Measurements from ENCODE around the gene SPATA31D3. TPM values are rescaled to one million over a fixed set of nuclear protein-coding genes. Genes with fewer than 3 reads are reported as not detected.

SPATA31D3 gene
- total and polyA plus RNA-seq, 2 donors (not counting 1 experiment from before 2014, with no cell fraction given): not detected

DNA sequence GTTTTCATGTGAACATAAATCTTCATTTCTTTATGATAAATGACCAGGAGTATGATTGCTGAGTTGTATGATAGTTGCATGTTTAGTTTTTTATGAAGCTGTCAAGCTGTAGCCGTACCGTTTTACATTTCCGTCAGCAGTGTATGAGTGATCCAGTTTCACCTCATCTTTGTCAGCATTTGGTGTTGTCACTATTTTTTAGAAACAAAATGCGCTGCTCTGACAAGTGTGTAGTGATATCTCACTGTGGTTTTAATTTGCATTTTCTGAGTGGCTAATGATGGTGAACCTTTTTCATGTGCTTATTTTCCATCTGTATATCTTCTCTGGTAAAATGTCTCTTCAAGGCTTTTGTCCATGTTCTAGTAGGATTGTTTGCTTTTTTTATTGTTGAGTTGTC, 38.6 kb downstream of the SPATA31D3 start:
- Mint-ChIP-seq H3K4me3 (peak overlapping the region; percentile 38), H3K27me3 (no peaks in the 10 kb centered on the region), H3K9me3 (ENCODE audit: insufficient read depth) (no peaks in the 10 kb centered on the region), H3K27ac (no peak overlapping the region), H3K4me1 (peaks cover 22% of the 10 kb centered on the region)
- Histone ChIP-seq H3K27me3 (replicated peaks in 1 of 4; ENCODE audit: control extremely low read depth in 1 of 4, control insufficient read depth in 3 of 4, insufficient read depth in 4 of 4, low read length in 3 of 4) (no peaks in the 10 kb centered on the region), H3K79me2 (ENCODE audit: control insufficient read depth, insufficient read depth, low read length) (no peaks in the 10 kb centered on the region), H3K4me2 (replicated peaks; ENCODE audit: low read depth, low read length, poor library complexity, severe bottlenecking) (no peak overlapping the region), H4K20me1 (ENCODE audit: control insufficient read depth, insufficient read depth, low read length, poor library complexity, severe bottlenecking) (no peaks in the 10 kb centered on the region), H3K4me1 (ENCODE audit: control insufficient read depth in 2 of 2, insufficient read depth in 2 of 2, low read length in 2 of 2) (peaks cover 0 to 9% of the 10 kb centered on the region in 2 donors), H3K4me3 (ENCODE audit: control extremely low read depth in 1 of 5, extremely low read depth in 1 of 5, insufficient read depth in 1 of 5, low read depth in 2 of 5, low read length in 4 of 5) (no peak overlapping the region), H3K36me3 (replicated peaks in 1 of 2; ENCODE audit: control extremely low read depth in 1 of 2, control insufficient read depth in 1 of 2, extremely low read depth in 1 of 2, insufficient read depth in 2 of 2, low read length in 1 of 2) (no peaks in the 10 kb centered on the region), H3K27ac (ENCODE audit: low read length in 2 of 2) (no peak overlapping the region), H2AFZ (ENCODE audit: insufficient read depth, low read depth, low read length, poor library complexity, severe bottlenecking) (no peak overlapping the region), H3K9ac (ENCODE audit: low read length) (no peak overlapping the region), H3K9me3 (ENCODE audit: control extremely low read depth in 1 of 3, control insufficient read depth in 2 of 3, insufficient read depth in 1 of 3, low read length in 2 of 3) (peaks cover 0 to 4% (median 0%) of the 10 kb centered on the region in 3 donors)
- no peak for TF ChIP-seq EZH2 (IDR thresholded peaks at IDR 0.05; ENCODE audit: borderline replicate concordance, insufficient read depth, low read depth, low read length, poor library complexity, severe bottlenecking)
- TF ChIP-seq, protein P1, sequence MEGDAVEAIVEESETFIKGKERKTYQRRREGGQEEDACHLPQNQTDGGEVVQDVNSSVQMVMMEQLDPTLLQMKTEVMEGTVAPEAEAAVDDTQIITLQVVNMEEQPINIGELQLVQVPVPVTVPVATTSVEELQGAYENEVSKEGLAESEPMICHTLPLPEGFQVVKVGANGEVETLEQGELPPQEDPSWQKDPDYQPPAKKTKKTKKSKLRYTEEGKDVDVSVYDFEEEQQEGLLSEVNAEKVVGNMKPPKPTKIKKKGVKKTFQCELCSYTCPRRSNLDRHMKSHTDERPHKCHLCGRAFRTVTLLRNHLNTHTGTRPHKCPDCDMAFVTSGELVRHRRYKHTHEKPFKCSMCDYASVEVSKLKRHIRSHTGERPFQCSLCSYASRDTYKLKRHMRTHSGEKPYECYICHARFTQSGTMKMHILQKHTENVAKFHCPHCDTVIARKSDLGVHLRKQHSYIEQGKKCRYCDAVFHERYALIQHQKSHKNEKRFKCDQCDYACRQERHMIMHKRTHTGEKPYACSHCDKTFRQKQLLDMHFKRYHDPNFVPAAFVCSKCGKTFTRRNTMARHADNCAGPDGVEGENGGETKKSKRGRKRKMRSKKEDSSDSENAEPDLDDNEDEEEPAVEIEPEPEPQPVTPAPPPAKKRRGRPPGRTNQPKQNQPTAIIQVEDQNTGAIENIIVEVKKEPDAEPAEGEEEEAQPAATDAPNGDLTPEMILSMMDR (IDR thresholded peaks at IDR 0.05): no peak
- no peak for DNase-seq
- intact Hi-C loops (cut with micrococcal nuclease): no loop called here
- 36% methylated on average over 3 of the region's 4 CpGs for WGBS (ENCODE audit: insufficient coverage)
- POLR2A ChIA-PET: no interaction called here
- no peak for ATAC-seq (ENCODE audit: low read depth)
- CTCF ChIA-PET: no interaction called here

DNA sequence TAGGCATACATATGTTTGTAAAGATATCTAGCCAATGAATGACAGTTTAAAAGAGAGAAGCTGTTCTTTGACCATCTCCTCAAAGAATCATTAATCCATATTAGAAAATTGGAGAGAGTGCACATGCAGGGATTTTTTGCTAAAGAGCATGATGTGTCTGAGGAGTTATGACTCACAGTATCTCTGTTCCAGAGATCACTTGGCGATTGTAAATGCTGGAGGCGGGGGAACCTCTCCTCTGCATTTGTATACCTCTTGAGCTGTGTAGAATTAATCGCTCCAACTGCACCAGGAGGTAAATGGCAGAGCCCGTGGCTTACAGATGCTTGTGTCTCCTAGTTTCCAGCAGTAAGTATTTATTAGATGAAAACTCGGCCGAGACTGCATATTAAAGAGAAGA, 41.6 kb downstream of the SPATA31D3 start:
- ChIA-PET POLR2A (no interaction called here), CTCF (no interaction called here)
- DNase-seq: no peak
- 68% methylated on average over 4 of the region's 6 CpGs for WGBS (ENCODE audit: insufficient coverage)
- Histone ChIP-seq H3K9ac (ENCODE audit: low read length) (no peak overlapping the region), H3K4me3 (ENCODE audit: control extremely low read depth in 1 of 5, extremely low read depth in 1 of 5, insufficient read depth in 1 of 5, low read depth in 2 of 5, low read length in 4 of 5) (no peak overlapping the region), H3K4me2 (replicated peaks; ENCODE audit: low read depth, low read length, poor library complexity, severe bottlenecking) (no peak overlapping the region), H3K4me1 (ENCODE audit: control insufficient read depth in 2 of 2, insufficient read depth in 2 of 2, low read length in 2 of 2) (peaks cover 0 to 9% of the 10 kb centered on the region in 2 donors), H4K20me1 (ENCODE audit: control insufficient read depth, insufficient read depth, low read length, poor library complexity, severe bottlenecking) (no peaks in the 10 kb centered on the region), H3K9me3 (ENCODE audit: control extremely low read depth in 1 of 3, control insufficient read depth in 2 of 3, insufficient read depth in 1 of 3, low read length in 2 of 3) (no peaks in the 10 kb centered on the region), H3K27ac (ENCODE audit: low read length in 2 of 2) (no peak overlapping the region), H3K79me2 (ENCODE audit: control insufficient read depth, insufficient read depth, low read length) (no peaks in the 10 kb centered on the region), H3K36me3 (replicated peaks in 1 of 2; ENCODE audit: control extremely low read depth in 1 of 2, control insufficient read depth in 1 of 2, extremely low read depth in 1 of 2, insufficient read depth in 2 of 2, low read length in 1 of 2) (no peaks in the 10 kb centered on the region), H3K27me3 (replicated peaks in 1 of 4; ENCODE audit: control extremely low read depth in 1 of 4, control insufficient read depth in 3 of 4, insufficient read depth in 4 of 4, low read length in 3 of 4) (no peaks in the 10 kb centered on the region), H2AFZ (ENCODE audit: insufficient read depth, low read depth, low read length, poor library complexity, severe bottlenecking) (no peak overlapping the region)
- H3K4me3 Mint-ChIP-seq: no peak overlapping the region
- no peaks in the 10 kb centered on the region for H3K9me3 Mint-ChIP-seq (ENCODE audit: insufficient read depth)
- no peak for ATAC-seq (ENCODE audit: low read depth)
- H3K27ac Mint-ChIP-seq: no peak overlapping the region
- H3K27me3 Mint-ChIP-seq: no peaks in the 10 kb centered on the region
- no peak for TF ChIP-seq EZH2 (IDR thresholded peaks at IDR 0.05; ENCODE audit: borderline replicate concordance, insufficient read depth, low read depth, low read length, poor library complexity, severe bottlenecking)
- TF ChIP-seq, protein P1 (IDR thresholded peaks at IDR 0.05): no peak
- peaks cover 13% of the 10 kb centered on the region for H3K4me1 Mint-ChIP-seq
- intact Hi-C loops (cut with micrococcal nuclease): no loop called here

Measured in B cell (primary cell).